Renal cortex interstitium (tissue), 11 donors: Measurements from ENCODE around the gene THRB. TPM values are rescaled to one million over a fixed set of nuclear protein-coding genes. Genes with fewer than 3 reads are reported as not detected.

ENCODE experiments used
- DNase-seq, 11 donors: peaks; one replicate each; pipeline ENCODE4 v3.0.0-alpha.2; 2013; ENCODE audit warnings: low read depth in 9 of 11, low spot score in 4 of 11; ENCODE audit errors: extremely low read depth in 1 of 11
- polyA plus RNA-seq, 3 donors: library from polyadenylated mRNA; unstranded; fragments of 120-200 nt; gene quantifications; one replicate each; pipeline ENCODE4 v1.2.1, GENCODE V29; 2013; ENCODE audit not compliant: insufficient read length in 3 of 3

The THRB gene
- polyA plus RNA-seq, 3 donors = 23.3 to 33.9 (median 26.7) TPM

DNA sequence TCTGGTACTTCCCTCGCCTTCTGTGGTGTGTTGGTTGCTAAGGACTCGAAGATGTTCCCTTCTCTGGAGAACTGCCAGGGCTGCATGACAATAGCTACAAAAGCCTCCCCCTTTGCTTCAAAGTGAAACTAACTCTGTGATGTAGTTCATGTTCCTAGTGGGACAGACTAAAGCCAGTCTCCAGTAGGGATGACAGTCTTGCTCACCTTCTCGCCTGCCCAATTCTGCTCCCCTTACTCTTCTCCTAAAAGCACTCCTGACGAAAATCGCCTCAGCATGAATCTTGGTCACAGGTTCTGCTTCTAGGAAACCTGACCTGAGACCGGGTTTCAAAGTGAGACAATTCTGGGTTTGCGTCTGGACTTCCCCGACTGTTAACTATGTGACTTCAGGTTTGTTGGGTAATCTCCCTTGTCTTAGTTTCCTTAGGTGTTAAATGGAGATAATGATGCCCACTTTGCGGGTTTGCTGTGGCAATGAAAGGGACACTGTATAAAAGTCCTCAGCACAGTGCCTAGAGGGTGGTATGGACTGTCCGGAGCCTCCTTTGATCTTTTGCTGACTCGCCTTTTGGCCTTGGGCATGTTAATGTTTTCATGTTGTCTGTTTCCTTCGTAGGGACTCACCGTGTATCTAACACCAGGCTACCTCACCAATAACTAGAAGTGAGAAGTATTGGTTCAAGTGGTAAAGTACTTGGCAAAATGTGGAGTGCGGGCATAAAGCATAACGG is 24.9 kb upstream of the THRB start:
- peak in 4 of 11 donors; percentile 34 to 66 (median 50) for DNase-seq

- no peak for DNase-seq
Observed at GRCh38 chr3:24518990-24519367, 24.3 kb upstream of the THRB start.

GRCh38 chr3:24514119-24514518 is 19.5 kb upstream of the THRB start:
- no peak for DNase-seq

DNA sequence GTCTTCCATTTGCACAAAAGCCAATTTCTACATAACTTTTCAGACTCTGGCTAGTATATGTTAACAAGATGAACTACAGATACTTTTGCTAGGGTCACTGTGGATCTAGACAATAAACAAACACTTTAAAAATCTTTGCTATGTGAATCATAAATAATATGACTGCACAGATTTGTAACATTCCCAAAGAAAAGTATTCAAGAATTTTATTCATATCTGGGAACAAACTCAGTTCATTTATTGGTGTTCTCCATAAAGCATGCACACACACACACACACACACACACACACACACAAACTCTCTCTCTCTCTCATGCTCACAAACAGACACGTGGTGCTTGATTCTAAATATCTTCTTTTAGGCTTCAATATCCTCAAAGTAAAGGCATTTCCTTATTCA is 18.8 kb upstream of the THRB start:
- DNase-seq = no peak

DNA sequence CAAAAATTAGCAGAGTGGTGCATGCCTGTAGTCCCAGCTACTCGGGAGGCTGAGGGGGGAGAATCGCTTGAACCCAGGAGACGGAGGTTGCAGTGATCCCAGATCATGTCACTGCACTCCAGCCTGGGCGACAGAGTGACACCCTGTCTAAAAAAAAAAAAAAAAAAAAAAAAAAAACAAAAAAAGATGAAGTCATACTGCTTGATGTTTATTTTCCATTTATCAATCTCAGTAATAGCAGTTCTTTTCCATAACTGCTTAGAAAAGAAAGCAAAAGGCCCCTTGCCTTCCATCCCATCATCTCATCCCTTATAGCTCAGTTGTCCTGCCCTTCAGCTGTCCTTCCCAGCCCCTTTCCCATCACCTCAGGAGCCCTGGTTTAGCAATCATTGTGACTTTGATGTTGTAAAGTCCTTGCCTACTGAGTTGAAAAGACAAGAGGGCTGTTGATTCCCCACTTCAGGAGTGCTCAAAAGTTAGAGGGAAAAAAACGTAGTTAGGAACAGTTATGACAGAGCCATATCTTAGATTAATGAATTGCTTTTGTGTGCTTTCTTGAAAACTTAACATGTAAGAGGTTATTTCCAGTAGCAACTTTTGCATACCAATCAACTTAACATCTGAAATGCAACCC is 18.0 kb upstream of the THRB start:
- no peak for DNase-seq

DNA sequence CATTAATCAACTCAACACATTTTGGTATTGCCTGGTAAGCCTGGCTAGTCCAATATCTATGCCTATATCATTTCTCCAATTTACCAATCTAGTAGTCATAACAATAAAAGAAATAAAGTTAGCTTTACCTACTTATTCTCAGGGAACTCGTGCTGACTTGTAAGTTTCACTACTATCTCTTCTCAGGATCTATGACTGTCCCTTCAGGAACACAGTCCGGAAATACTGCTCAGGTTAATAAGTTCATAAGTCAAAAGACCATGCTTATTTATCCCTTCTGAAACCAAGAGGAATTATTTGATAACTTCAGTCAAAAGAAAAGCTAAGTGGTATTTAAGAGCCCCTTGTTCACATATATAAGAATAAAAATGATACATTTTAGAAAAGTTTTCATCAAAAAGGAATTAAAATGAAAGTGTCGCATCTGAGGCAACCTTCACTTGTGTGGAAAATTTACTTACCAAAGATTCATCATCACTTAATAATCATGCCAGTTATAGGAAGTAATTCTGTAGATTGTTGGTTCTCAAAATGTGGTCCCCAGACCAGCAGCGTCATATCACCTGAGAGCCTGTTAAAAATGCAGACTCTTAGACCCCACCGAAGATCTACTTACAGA is 15.5 kb upstream of the THRB start:
- DNase-seq = no peak

DNA sequence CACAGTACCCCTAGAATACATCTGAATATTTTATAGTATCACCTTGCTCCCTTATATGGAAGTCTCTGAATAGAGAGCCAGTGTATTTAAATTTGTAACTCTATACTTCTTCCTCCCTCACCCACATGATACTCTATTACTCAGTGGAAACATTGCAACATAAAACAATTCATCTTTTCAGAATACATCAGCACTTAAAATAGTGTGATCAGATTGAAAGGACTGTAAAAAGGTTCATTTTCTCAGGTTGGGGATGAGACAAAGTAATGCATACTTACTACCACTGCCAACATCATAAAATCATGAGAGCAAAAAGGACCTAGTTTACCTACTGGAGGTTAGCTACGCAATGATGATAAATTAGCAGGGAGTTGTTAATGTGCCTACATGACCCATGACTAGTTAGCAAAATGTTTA is 13.8 kb upstream of the THRB start:
- no peak for DNase-seq

- no peak for DNase-seq
Observed at GRCh38 chr3:24507776-24508422, 13.2 kb upstream of the THRB start.

- DNase-seq = no peak
Observed at GRCh38 chr3:24506966-24507775, 12.5 kb upstream of the THRB start.

DNA sequence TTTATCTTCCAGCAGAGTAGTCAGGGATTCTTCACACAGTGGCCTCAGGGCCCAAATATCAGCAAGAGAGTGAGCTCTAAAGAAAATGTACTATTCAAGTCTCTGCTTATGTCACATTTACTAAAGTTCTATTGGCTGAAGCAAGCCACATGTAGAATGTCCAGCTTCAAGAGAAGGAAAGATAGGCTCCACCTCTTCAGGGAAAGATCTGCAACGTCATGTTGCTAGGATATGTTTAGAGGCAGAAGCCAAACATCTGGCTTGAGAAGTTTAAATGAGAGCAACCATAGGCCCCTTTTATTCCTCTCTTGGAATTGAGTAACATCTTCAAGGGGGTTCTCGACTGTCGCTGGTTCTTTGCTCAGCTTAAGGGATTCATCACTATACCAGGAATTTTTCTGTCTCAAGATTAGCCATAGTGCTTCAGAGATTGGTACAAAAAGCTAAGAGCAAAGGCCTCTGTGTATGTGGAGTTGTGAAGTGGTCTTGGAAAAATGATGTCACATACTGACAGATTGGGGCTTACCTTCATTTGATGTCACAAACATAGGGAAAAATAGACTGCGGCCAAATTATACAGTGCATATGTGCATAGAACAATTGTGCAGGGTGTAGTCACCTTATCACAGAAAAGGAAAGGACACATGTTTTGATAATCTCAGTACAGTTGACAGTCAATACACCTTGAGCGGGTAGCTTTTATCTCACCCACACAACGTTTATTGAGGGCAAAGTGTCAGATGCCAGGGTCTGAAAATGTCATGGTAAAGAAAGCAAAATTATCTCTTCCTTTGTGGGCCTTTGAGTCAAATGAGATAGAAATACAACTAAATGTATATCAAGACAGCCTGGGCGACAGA is 11.3 kb upstream of the THRB start:
- DNase-seq = no peak

DNA sequence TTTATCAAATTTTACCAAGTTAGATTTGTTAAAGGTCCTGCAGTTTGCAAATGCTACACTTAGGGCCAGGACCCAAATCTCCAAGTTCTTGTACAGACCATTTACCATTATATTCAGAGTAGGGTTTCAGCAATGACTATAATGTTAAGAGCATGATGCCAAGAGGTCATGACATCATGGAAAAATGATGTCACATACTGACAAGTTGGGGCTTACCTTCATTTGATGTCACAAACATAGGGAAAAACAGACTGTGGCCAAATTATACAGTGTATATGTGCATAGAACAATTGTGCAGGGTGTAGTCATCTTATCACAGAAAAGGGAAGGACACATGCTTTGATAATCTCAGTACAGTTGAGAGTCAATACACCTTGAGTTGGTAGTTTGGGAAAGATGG is 10.1 kb upstream of the THRB start:
- no peak for DNase-seq

- no peak for DNase-seq
Observed at GRCh38 chr3:24503616-24504113, 9.0 kb upstream of the THRB start.

- DNase-seq = no peak
Observed at GRCh38 chr3:24502690-24503089, 8.0 kb upstream of the THRB start.

GRCh38 chr3:24500806-24501205 is 6.2 kb upstream of the THRB start:
- no peak for DNase-seq

DNA sequence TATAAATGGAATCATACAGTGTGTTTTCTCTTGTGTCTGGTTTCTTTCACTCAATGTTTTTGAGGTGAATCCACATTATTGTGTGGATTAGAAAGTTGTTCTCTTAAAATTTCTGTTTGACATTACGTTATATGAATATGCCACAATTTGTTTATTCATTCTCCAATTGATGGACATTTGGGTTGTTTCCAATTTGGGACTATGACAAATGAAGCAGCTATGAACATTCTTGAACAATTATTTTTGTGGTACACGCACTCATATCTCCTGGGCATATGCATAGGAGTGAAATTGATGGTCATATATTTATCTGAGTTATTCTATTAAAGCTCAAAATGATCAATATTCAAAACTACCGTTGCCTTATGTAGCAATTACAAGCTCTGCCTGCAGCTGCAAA is 5.3 kb upstream of the THRB start:
- no peak for DNase-seq

- no peak for DNase-seq
Observed at GRCh38 chr3:24498796-24499195, 4.1 kb upstream of the THRB start.

- DNase-seq = no peak
Observed at GRCh38 chr3:24498391-24498790, 3.7 kb upstream of the THRB start.

DNA sequence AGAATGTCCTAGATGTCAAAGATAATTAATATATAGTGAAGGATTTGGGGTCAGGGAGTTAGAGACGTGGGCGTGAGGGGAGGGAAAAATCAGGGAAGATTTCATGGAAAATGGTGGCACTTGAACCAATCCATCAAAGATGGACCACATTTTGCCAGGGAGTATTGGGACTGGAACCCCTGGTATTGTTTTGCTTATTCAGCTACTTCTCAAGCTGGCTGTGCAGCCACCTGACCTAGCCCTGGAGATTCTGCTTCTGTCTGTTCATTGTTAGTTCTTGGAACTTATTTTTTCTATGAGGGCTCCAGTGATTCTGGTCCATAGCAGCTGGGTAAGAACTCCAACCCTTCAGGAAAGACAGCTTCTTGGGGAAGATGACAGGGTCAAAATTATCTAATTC is 3.3 kb upstream of the THRB start:
- no peak for DNase-seq
